ENCODE results near the gene ARID3A. TPM values are rescaled to one million over a fixed set of nuclear protein-coding genes. Genes with fewer than 3 reads are reported as not detected.
A peak's percentile ranks its signal among the peaks of the same experiment; 100 is the strongest.

ARID3A gene
- total RNA-seq, 4 donors from 2014 or later, result 2.8 to 11.0 (median 4.9) TPM

- no peaks in the 10 kb centered on the region for H3K27me3 ChIP-seq
- H3K27ac ChIP-seq, result no peak overlapping the region
- no peaks in the 10 kb centered on the region for H3K9me3 ChIP-seq
- H3K4me3 ChIP-seq, result no peak overlapping the region
- H3K4me1 ChIP-seq, result peaks cover 15 to 39% (median 29%) of the 10 kb centered on the region in 4 donors
- no peak for DNase-seq
- TF ChIP-seq CTCF (IDR thresholded peaks at IDR 0.05) (no peak), POLR2A (IDR thresholded peaks at IDR 0.05) (no peak)
- H3K36me3 ChIP-seq, result peaks cover 0 to 70% (median 0%) of the 10 kb centered on the region in 3 donors
Observed at GRCh38 chr19:1013218-1013617, 87.4 kb downstream of the ARID3A start.

- no peak for TF ChIP-seq POLR2A (IDR thresholded peaks at IDR 0.05)
- TF ChIP-seq CTCF (IDR thresholded peaks at IDR 0.05), result no peak
- H3K9me3 ChIP-seq, result no peaks in the 10 kb centered on the region
- peaks cover 16 to 50% (median 40%) of the 10 kb centered on the region in 4 donors for H3K4me1 ChIP-seq
- DNase-seq, result no peak
- no peak overlapping the region for H3K4me3 ChIP-seq
- peaks cover 0 to 62% (median 0%) of the 10 kb centered on the region in 3 donors for H3K36me3 ChIP-seq
- no peak overlapping the region for H3K27ac ChIP-seq
- no peaks in the 10 kb centered on the region for H3K27me3 ChIP-seq
Observed at GRCh38 chr19:1014161-1015060, 88.6 kb downstream of the ARID3A start.

GRCh38 chr19:1015061-1015781 lies 89.4 kb downstream of the ARID3A start:
- TF ChIP-seq CTCF (IDR thresholded peaks at IDR 0.05) (no peak), POLR2A (IDR thresholded peaks at IDR 0.05) (no peak)
- no peak for DNase-seq
- H3K27ac ChIP-seq, result no peak overlapping the region
- no peak overlapping the region for H3K4me3 ChIP-seq
- H3K4me1 ChIP-seq, result peaks cover 16 to 55% (median 45%) of the 10 kb centered on the region in 4 donors
- no peaks in the 10 kb centered on the region for H3K27me3 ChIP-seq
- H3K9me3 ChIP-seq, result no peaks in the 10 kb centered on the region
- H3K36me3 ChIP-seq, result peaks cover 0 to 55% (median 0%) of the 10 kb centered on the region in 3 donors

GRCh38 chr19:1015782-1016646 lies 90.2 kb downstream of the ARID3A start:
- Histone ChIP-seq H3K36me3 (peaks cover 0 to 47% (median 0%) of the 10 kb centered on the region in 3 donors), H3K27me3 (no peaks in the 10 kb centered on the region), H3K9me3 (no peaks in the 10 kb centered on the region), H3K4me3 (no peak overlapping the region), H3K27ac (peak overlapping the region in 3 of 4 donors; percentile 51 to 82 (median 79)), H3K4me1 (peaks cover 16 to 55% (median 45%) of the 10 kb centered on the region in 4 donors)
- TF ChIP-seq CTCF (IDR thresholded peaks at IDR 0.05), result no peak
- no peak for TF ChIP-seq POLR2A (IDR thresholded peaks at IDR 0.05)
- peak in 1 of 3 donors; percentile 66 for DNase-seq

GRCh38 chr19:1016647-1017114 lies 90.8 kb downstream of the ARID3A start:
- Histone ChIP-seq H3K9me3 (no peaks in the 10 kb centered on the region), H3K36me3 (peaks cover 0 to 41% (median 0%) of the 10 kb centered on the region in 3 donors), H3K27ac (peak overlapping the region; percentile 51 to 82 (median 66)), H3K4me1 (peaks cover 16 to 56% (median 45%) of the 10 kb centered on the region in 4 donors), H3K4me3 (peak overlapping the region in 2 of 4 donors; percentile 7 to 31), H3K27me3 (no peaks in the 10 kb centered on the region)
- DNase-seq, result peak in 2 of 3 donors; percentile 67 to 78
- TF ChIP-seq CTCF (IDR thresholded peaks at IDR 0.05), result no peak

Measured in Peyer's patch (tissue), 4 donors.